ENCODE measurements around the gene OGFR.

DNA sequence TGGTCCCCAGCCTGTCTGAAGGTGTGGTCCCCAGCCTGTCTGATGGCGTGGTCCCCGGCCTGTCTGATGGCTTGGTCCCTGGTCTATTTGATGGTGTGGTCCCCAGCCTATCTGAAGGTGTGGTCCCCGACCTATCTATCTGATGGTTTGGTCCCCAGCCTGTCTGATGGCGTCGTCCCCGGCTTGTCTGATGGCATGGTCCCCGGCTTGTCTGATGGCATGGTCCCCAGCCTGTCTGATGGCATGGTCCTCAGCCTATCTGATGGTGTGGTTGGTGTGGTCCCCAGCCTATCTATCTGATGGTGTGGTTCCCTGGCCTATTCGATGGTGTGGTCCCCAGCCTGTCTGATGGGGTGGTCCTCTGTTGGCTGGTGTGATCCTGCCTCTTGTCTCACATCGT is 26.6 kb upstream of the OGFR start:
- TF ChIP-seq, protein P1, sequence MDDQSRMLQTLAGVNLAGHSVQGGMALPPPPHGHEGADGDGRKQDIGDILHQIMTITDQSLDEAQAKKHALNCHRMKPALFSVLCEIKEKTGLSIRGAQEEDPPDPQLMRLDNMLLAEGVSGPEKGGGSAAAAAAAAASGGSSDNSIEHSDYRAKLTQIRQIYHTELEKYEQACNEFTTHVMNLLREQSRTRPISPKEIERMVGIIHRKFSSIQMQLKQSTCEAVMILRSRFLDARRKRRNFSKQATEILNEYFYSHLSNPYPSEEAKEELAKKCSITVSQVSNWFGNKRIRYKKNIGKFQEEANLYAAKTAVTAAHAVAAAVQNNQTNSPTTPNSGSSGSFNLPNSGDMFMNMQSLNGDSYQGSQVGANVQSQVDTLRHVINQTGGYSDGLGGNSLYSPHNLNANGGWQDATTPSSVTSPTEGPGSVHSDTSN (CRISPR knock-in tag; IDR thresholded peaks at IDR 0.05): no peak
- TF ChIP-seq, protein P2, sequence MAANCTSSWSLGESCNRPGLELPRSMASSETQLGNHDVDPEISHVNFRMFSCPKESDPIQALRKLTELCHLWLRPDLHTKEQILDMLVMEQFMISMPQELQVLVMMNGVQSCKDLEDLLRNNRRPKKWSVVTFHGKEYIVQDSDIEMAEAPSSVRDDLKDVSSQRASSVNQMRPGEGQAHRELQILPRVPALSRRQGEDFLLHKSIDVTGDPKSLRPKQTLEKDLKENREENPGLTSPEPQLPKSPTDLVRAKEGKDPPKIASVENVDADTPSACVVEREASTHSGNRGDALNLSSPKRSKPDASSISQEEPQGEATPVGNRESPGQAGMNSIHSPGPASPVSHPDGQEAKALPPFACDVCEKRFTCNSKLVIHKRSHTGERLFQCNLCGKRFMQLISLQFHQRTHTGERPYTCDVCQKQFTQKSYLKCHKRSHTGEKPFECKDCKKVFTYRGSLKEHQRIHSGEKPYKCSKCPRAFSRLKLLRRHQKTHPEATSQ (tag by site-specific recombination; IDR thresholded peaks at IDR 0.05): no peak
- TF ChIP-seq ZNF23 (tag by site-specific recombination; IDR thresholded peaks at IDR 0.05; ENCODE audit: borderline replicate concordance): no peak
- no peak for TF ChIP-seq REPIN1 (tag by site-specific recombination; IDR thresholded peaks at IDR 0.05; ENCODE audit: low read depth)
- TF ChIP-seq, protein P3, sequence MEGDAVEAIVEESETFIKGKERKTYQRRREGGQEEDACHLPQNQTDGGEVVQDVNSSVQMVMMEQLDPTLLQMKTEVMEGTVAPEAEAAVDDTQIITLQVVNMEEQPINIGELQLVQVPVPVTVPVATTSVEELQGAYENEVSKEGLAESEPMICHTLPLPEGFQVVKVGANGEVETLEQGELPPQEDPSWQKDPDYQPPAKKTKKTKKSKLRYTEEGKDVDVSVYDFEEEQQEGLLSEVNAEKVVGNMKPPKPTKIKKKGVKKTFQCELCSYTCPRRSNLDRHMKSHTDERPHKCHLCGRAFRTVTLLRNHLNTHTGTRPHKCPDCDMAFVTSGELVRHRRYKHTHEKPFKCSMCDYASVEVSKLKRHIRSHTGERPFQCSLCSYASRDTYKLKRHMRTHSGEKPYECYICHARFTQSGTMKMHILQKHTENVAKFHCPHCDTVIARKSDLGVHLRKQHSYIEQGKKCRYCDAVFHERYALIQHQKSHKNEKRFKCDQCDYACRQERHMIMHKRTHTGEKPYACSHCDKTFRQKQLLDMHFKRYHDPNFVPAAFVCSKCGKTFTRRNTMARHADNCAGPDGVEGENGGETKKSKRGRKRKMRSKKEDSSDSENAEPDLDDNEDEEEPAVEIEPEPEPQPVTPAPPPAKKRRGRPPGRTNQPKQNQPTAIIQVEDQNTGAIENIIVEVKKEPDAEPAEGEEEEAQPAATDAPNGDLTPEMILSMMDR (tag by site-specific recombination; IDR thresholded peaks at IDR 0.05): no peak
- TF ChIP-seq, protein P4, sequence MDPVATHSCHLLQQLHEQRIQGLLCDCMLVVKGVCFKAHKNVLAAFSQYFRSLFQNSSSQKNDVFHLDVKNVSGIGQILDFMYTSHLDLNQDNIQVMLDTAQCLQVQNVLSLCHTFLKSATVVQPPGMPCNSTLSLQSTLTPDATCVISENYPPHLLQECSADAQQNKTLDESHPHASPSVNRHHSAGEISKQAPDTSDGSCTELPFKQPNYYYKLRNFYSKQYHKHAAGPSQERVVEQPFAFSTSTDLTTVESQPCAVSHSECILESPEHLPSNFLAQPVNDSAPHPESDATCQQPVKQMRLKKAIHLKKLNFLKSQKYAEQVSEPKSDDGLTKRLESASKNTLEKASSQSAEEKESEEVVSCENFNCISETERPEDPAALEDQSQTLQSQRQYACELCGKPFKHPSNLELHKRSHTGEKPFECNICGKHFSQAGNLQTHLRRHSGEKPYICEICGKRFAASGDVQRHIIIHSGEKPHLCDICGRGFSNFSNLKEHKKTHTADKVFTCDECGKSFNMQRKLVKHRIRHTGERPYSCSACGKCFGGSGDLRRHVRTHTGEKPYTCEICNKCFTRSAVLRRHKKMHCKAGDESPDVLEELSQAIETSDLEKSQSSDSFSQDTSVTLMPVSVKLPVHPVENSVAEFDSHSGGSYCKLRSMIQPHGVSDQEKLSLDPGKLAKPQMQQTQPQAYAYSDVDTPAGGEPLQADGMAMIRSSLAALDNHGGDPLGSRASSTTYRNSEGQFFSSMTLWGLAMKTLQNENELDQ (tag by site-specific recombination; IDR thresholded peaks at IDR 0.05; ENCODE audit: low read depth): no peak
- no peak for TF ChIP-seq EGR2 (tag by site-specific recombination; IDR thresholded peaks at IDR 0.05; ENCODE audit: low read depth)
